Ectodermal cell (in vitro differentiated cells): ENCODE measurements around the gene IL1RAPL1.

ENCODE experiments used
- H3K27ac ChIP-seq: 2 replicates; pipeline ENCODE4 v1.7.0; 2013; ENCODE audit warnings: mild to moderate bottlenecking, low read depth, low read length; ENCODE audit not compliant: insufficient read depth, poor library complexity, severe bottlenecking
- H3K27me3 ChIP-seq: 2 replicates; pipeline ENCODE4 v1.7.0; 2013; ENCODE audit warnings: mild to moderate bottlenecking, low read length; ENCODE audit not compliant: insufficient read depth, control insufficient read depth, poor library complexity, severe bottlenecking
- H3K36me3 ChIP-seq: one replicate; pipeline ENCODE4 v1.7.0; 2013; ENCODE audit warnings: low read length; ENCODE audit not compliant: control insufficient read depth, insufficient read depth
- H3K4me1 ChIP-seq: one replicate; pipeline ENCODE4 v1.7.0; 2013; ENCODE audit warnings: low read length; ENCODE audit not compliant: control insufficient read depth, insufficient read depth
- H3K4me3 ChIP-seq: 2 replicates; pipeline ENCODE4 v1.7.0; 2013; ENCODE audit warnings: low read depth, low read length, control low read depth; ENCODE audit not compliant: insufficient read depth
- H3K9me3 ChIP-seq: 2 replicates; pipeline ENCODE4 v1.7.0; 2013; ENCODE audit warnings: mild to moderate bottlenecking, low read length, moderate library complexity; ENCODE audit not compliant: control insufficient read depth
- WGBS, 2 experiments: methylation state at CpG; one replicate each; pipeline ENCODE4 v1.1.7; 2013; ENCODE audit warnings: missing lambda C conversion rate in 2 of 2; 5-methylcytosine and 5-hydroxymethylcytosine counted together

IL1RAPL1 gene

GRCh38 chrX:29407357-29407756, 820.1 kb downstream of the IL1RAPL1 start:
- Histone ChIP-seq H3K27me3 (no peaks in the 10 kb centered on the region), H3K9me3 (no peaks in the 10 kb centered on the region), H3K27ac (no peak overlapping the region), H3K4me3 (no peak overlapping the region), H3K4me1 (no peaks in the 10 kb centered on the region), H3K36me3 (no peaks in the 10 kb centered on the region)
- no CpG with 5 or more reads among the region's 4 CpGs for WGBS, 2 experiments

- Histone ChIP-seq H3K27me3 (no peaks in the 10 kb centered on the region), H3K9me3 (no peaks in the 10 kb centered on the region), H3K4me1 (no peaks in the 10 kb centered on the region), H3K4me3 (no peak overlapping the region), H3K36me3 (no peaks in the 10 kb centered on the region), H3K27ac (no peak overlapping the region)
- 82 to 86% methylated on average over 2 of the region's 2 CpGs for WGBS, 2 experiments
Observed at GRCh38 chrX:29419774-29420553, 832.7 kb downstream of the IL1RAPL1 start.

GRCh38 chrX:29422034-29422433, 834.8 kb downstream of the IL1RAPL1 start:
- Histone ChIP-seq H3K27ac (no peak overlapping the region), H3K36me3 (no peaks in the 10 kb centered on the region), H3K27me3 (no peaks in the 10 kb centered on the region), H3K4me1 (no peaks in the 10 kb centered on the region), H3K4me3 (no peak overlapping the region), H3K9me3 (no peaks in the 10 kb centered on the region)
- 47 to 56% methylated on average over 2 of the region's 3 CpGs for WGBS, 2 experiments

GRCh38 chrX:29431895-29432294, 844.6 kb downstream of the IL1RAPL1 start:
- no peaks in the 10 kb centered on the region for H3K4me1 ChIP-seq
- no peak overlapping the region for H3K27ac ChIP-seq
- H3K27me3 ChIP-seq: no peaks in the 10 kb centered on the region
- WGBS, 2 experiments: 85 to 94% methylated on average over 2 of the region's 2 CpGs
- H3K36me3 ChIP-seq: no peaks in the 10 kb centered on the region
- H3K4me3 ChIP-seq: no peak overlapping the region
- no peaks in the 10 kb centered on the region for H3K9me3 ChIP-seq

GRCh38 chrX:29432534-29432933, 845.3 kb downstream of the IL1RAPL1 start:
- Histone ChIP-seq H3K9me3 (no peaks in the 10 kb centered on the region), H3K27ac (no peak overlapping the region), H3K27me3 (no peaks in the 10 kb centered on the region), H3K4me3 (no peak overlapping the region), H3K4me1 (no peaks in the 10 kb centered on the region), H3K36me3 (no peaks in the 10 kb centered on the region)

GRCh38 chrX:29434939-29435338, 847.7 kb downstream of the IL1RAPL1 start:
- Histone ChIP-seq H3K9me3 (no peaks in the 10 kb centered on the region), H3K27ac (no peak overlapping the region), H3K27me3 (no peaks in the 10 kb centered on the region), H3K4me1 (no peaks in the 10 kb centered on the region), H3K4me3 (no peak overlapping the region), H3K36me3 (no peaks in the 10 kb centered on the region)
- WGBS, 2 experiments: 90% methylated on average over 2 of the region's 3 CpGs; no CpG with 5 or more reads in 1 of the 2 experiments

GRCh38 chrX:29435396-29435795, 848.1 kb downstream of the IL1RAPL1 start:
- Histone ChIP-seq H3K9me3 (no peaks in the 10 kb centered on the region), H3K36me3 (no peaks in the 10 kb centered on the region), H3K4me3 (no peak overlapping the region), H3K27ac (no peak overlapping the region), H3K27me3 (no peaks in the 10 kb centered on the region), H3K4me1 (no peaks in the 10 kb centered on the region)
- 90% methylated on average over 2 of the region's 4 CpGs; no CpG with 5 or more reads in 1 of the 2 experiments for WGBS, 2 experiments

- H3K9me3 ChIP-seq: no peaks in the 10 kb centered on the region
- WGBS, 2 experiments: 91 to 92% methylated on average over 1 to 2 of the region's 2 CpGs
- H3K27ac ChIP-seq: no peak overlapping the region
- no peak overlapping the region for H3K4me3 ChIP-seq
- no peaks in the 10 kb centered on the region for H3K27me3 ChIP-seq
- H3K4me1 ChIP-seq: no peaks in the 10 kb centered on the region
- no peaks in the 10 kb centered on the region for H3K36me3 ChIP-seq
Observed at GRCh38 chrX:29447867-29448266, 860.6 kb downstream of the IL1RAPL1 start.

GRCh38 chrX:29453333-29453732, 866.1 kb downstream of the IL1RAPL1 start:
- H3K27ac ChIP-seq: no peak overlapping the region

GRCh38 chrX:29455702-29456101, 868.5 kb downstream of the IL1RAPL1 start:
- no peak overlapping the region for H3K4me3 ChIP-seq
- no peak overlapping the region for H3K27ac ChIP-seq
- no peaks in the 10 kb centered on the region for H3K4me1 ChIP-seq
- H3K36me3 ChIP-seq: no peaks in the 10 kb centered on the region
- WGBS, 2 experiments: 100% methylated on average over 1 of the region's 3 CpGs; no CpG with 5 or more reads in 1 of the 2 experiments
- no peaks in the 10 kb centered on the region for H3K9me3 ChIP-seq
- no peaks in the 10 kb centered on the region for H3K27me3 ChIP-seq

More at GRCh38 chrX:29453333-29453732, 866.1 kb downstream of the IL1RAPL1 start:
- WGBS, 2 experiments: 60 to 88% methylated on average over 1 to 5 of the region's 5 CpGs
- Histone ChIP-seq H3K9me3 (no peaks in the 10 kb centered on the region), H3K27me3 (no peaks in the 10 kb centered on the region), H3K4me3 (no peak overlapping the region), H3K36me3 (no peaks in the 10 kb centered on the region), H3K4me1 (no peaks in the 10 kb centered on the region)
